K562 (cell line): ENCODE data around the gene WT1. TPM values are rescaled to one million over a fixed set of nuclear protein-coding genes. Genes with fewer than 3 reads are reported as not detected.

ENCODE experiments used
- ATF6 ChIP-seq: sonication (generic); formaldehyde crosslinking; IDR thresholded peaks from 2 replicates; pipeline ENCODE4 v1.4.0; 2020; ENCODE audit warnings: mild to moderate bottlenecking, missing genetic modification reagents
- E2F5 ChIP-seq: sonication (generic); formaldehyde crosslinking; IDR thresholded peaks from 2 replicates; pipeline ENCODE4 v1.8.0; 2022; ENCODE audit warnings: mild to moderate bottlenecking, missing genetic modification reagents
- KDM1A ChIP-seq, 2 experiments: fragments of 450-650 bp; IDR thresholded peaks; 2 replicates each; pipeline ENCODE4 v1.6.1; 2016; ENCODE audit warnings: mild to moderate bottlenecking in 2 of 2
- KLF13 ChIP-seq: fragments of 450-650 bp; IDR thresholded peaks from 2 replicates; pipeline ENCODE4 v1.6.1; 2016; ENCODE audit warnings: missing genetic modification characterization, low read depth, mild to moderate bottlenecking, missing compliant biosample characterization, moderate library complexity, borderline replicate concordance
- NR3C1 ChIP-seq: sonication (generic); formaldehyde crosslinking; IDR thresholded peaks from 2 replicates; pipeline ENCODE4 v1.8.1; 2022; ENCODE audit warnings: missing genetic modification reagents
- PHF21A ChIP-seq: fragments of 450-650 bp; IDR thresholded peaks from 2 replicates; pipeline ENCODE4 v1.6.1; 2017; ENCODE audit warnings: low read depth, borderline replicate concordance
- POLR2AphosphoS5 ChIP-seq: IDR thresholded peaks from 2 replicates; pipeline ENCODE4 v1.6.1; 2011; ENCODE audit warnings: mild to moderate bottlenecking, low read depth, low read length, moderate library complexity; ENCODE audit not compliant: control insufficient read depth, insufficient read depth
- REST ChIP-seq, 2 experiments: fragments of 450-650 bp; formaldehyde crosslinking in 1 of 2; IDR thresholded peaks; 2 replicates each; pipeline versions ENCODE4 v1.4.0 to v1.6.1; 2014 to 2020; ENCODE audit warnings: mild to moderate bottlenecking in 2 of 2, borderline replicate concordance in 1 of 2, low read depth in 1 of 2
- VEZF1 ChIP-seq: fragments of 200-800 bp; sonication (Bioruptor generic); IDR thresholded peaks from 2 replicates; pipeline ENCODE4 v1.6.1; 2017; ENCODE audit warnings: missing genetic modification characterization, missing compliant biosample characterization
- YY1 ChIP-seq, 3 experiments: IDR thresholded peaks; 2 replicates each; pipeline ENCODE4 v1.6.1; 2011; ENCODE audit warnings: low read length in 2 of 3, mild to moderate bottlenecking in 2 of 3, moderate library complexity in 2 of 3, borderline replicate concordance in 1 of 3, control low read depth in 1 of 3, low read depth in 1 of 3; ENCODE audit not compliant: insufficient read depth in 3 of 3, insufficient replicate concordance in 2 of 3, control insufficient read depth in 1 of 3, insufficient read length in 1 of 3; ENCODE audit errors: extremely low read depth in 1 of 3
- ZNF431 ChIP-seq: sonication (generic); formaldehyde crosslinking; IDR thresholded peaks from 2 replicates; pipeline ENCODE4 v1.8.0; 2022; ENCODE audit warnings: mild to moderate bottlenecking, missing genetic modification reagents
- polyA plus RNA-seq, 8 experiments: library from polyadenylated mRNA; depleted of rRNA in 4 of 8; stranded (reverse) in 5 of 8; unstranded in 3 of 8; fragments of >200 nt; fragmentation: Nextera tagmentation in 2 of 8; fragmentation: Illumina TruSeq in 1 of 8; extraction: Ambion mirVana in 2 of 8; extraction: Trizol in 1 of 8; gene quantifications; 2 replicates each; pipeline versions ENCODE4 v1.2.1 to v1.2.3, GENCODE V29; 2011 to 2014; ENCODE audit warnings: inconsistent platforms in 1 of 8, missing spikeins in 1 of 8
- total RNA-seq, 7 experiments: library from RNA; depleted of rRNA in 6 of 7; stranded (reverse); fragments of >200 nt in 6 of 7; fragmentation: Illumina TruSeq in 2 of 7; extraction: Trizol in 2 of 7; gene quantifications; 2 replicates each; pipeline versions ENCODE4 v1.2.1 to v1.2.3, GENCODE V29; 2011 to 2021; ENCODE audit warnings: low replicate concordance in 1 of 7

Gene WT1
- total and polyA plus RNA-seq, 9 of the 15 experiments (the other 6 are each of a cell fraction or from before 2014, with no cell fraction given), result 7.1 to 33.8 (median 19.4) TPM

GRCh38 chr11:32434356-32435151 lies 785 bp downstream of the WT1 start (continued):
- 0 out of 2 replicates have a peak, but pooled peaks have one; percentile 37 for TF ChIP-seq NR3C1 (CRISPR knock-in tag)
- TF ChIP-seq REST (IDR thresholded peaks at IDR 0.05; ENCODE audit: borderline replicate concordance), result peak; percentile 24; the same call in 1 of the 2 replicates
- no peak for TF ChIP-seq REST (CRISPR knock-in tag; IDR thresholded peaks at IDR 0.05; ENCODE audit: low read depth)
- peak; percentile 96 for TF ChIP-seq VEZF1 (CRISPR knock-in tag)
- TF ChIP-seq ZNF431 (CRISPR knock-in tag), result peak; percentile 46; the same call in 1 of the 2 replicates
- TF ChIP-seq ATF6 (CRISPR knock-in tag), result 0 out of 2 replicates have a peak, but pooled peaks have one; percentile 64
- TF ChIP-seq POLR2AphosphoS5, result peak; percentile 62
- peak; percentile 62; the same call in 1 of the 2 replicates for TF ChIP-seq E2F5 (CRISPR knock-in tag)
- TF ChIP-seq KDM1A (IDR thresholded peaks at IDR 0.05), result peak in 1 of 2 experiments; percentile 78; a peak in 2 of 4 replicates
- 0 out of 2 replicates have a peak, but pooled peaks have one; percentile 45 for TF ChIP-seq KLF13 (tag)
- TF ChIP-seq PHF21A, result no peak; the same call in 1 of the 2 replicates
- TF ChIP-seq YY1 (IDR thresholded peaks at IDR 0.05; ENCODE audit: borderline replicate concordance in 1 of 3, control insufficient read depth in 1 of 3, extremely low read depth in 1 of 3, insufficient read depth in 3 of 3, insufficient read length in 1 of 3, insufficient replicate concordance in 2 of 3, low read depth in 1 of 3, low read length in 2 of 3), result peak in 2 of 3 experiments; percentile 11 to 67
